Measurements from ENCODE around the gene PLEKHM3.
"Not testable (repeated sequence)": the region's sequence is repeated elsewhere in the genome, so short reads cannot be mapped to it uniquely, and the experiment has no call there.

The PLEKHM3 gene

DNA sequence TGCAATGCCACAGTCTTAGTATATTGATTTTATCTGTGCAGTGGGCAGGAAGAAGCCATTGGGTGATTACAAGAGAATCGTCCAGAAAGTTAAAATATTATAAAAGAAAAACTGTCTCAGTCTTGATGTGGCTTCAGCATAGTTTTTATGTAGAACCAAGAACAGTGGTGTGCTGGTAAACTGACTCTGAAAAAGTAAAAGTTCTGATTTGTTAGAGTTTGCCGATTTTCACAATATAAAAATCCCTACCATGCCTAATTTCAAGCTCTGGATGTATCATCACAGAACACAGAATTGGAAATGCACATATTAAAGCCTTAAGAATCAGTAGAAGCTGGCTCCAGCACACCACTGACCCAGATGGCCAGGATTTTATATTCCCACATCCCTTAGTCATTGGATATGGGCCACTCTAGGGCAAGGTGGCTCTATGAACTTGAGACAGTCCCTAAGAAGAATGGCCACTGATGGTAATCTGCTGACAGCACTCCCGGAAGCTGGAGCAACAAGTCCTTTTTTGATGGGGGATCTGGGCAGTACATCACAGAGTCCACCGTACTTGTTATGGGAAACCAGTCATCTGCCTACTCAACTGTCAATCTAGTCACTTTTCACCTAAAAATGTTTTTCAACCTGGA lies 9.3 kb upstream of the PLEKHM3 start:
- no peak for DNase-seq

DNA sequence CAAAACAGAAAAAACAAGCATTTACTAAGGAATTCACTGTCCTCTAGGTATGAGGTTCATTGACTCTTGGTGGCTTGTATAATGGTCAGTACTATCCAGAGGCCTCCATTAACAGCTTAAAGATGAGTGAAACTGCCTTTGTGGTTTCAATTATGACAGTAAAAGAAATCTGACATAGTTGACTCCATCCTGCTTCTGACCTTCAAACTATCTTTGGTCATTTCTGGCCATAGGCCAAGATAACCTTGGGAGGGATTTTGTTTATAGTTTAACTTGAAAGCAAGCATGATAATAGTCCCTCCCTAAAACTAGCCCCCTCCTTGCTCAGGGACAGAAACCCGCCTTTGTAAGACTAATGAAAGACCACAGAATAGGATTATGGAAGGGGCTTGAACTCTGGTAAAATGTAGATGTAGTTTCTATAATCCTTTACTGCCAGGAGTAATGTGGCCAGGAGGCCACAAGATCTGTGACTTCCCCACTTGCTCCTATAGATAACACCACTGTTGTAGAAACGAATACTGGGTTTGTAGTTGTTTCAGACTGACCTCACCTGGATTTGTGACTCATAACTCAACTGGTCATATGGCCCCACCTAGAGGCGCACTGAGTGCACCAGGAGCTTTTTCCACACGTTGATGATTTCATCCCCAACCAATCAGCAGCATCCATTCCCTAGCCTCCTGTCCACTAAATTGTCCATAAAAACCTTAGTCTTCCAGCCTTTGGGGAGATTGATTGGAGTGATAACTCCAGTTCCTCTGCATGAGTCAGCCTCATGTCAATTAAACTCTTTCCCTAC lies 8.6 kb upstream of the PLEKHM3 start:
- DNase-seq, result peak; percentile 32 to 42

DNA sequence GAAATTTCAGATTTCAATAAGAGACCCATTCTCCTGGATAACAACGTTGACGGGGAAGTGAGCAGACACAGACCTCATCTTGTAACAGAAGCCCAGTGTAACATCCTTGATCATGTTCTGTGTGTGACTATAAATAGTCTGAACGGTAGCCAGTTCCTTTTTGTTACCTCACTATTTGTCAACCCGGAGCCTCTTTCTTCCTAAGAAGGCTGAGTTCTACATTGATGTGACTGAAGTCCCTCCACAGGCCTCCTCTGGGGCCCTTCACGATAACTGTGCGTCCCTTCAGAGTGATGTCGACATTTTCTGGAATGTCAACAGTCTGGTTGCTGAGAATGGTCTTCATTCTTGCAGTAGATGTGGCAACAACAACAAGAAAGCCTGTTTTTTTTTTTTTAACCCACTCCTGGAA lies 6.3 kb upstream of the PLEKHM3 start:
- no peak for DNase-seq

DNA sequence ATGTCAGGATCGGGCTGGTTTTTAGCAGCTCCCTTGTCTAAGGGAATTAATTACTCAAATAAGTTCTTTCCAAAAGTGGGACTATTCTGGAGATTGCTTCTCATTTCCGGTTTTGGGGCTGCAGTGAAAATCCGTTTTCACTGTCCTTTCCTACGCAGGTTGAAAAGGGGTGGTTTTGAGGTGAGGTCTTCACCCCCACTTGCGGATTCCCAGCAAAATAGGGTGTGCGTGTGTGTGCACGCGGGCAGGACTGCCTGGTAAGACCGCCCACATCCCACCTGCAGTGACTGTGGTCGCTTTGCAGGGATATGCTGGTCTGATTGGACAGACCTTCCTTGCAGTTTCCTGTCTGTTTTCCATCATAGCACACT lies 472 bp upstream of the PLEKHM3 start:
- peak in 1 of 2 donors; percentile 13 for DNase-seq

DNA sequence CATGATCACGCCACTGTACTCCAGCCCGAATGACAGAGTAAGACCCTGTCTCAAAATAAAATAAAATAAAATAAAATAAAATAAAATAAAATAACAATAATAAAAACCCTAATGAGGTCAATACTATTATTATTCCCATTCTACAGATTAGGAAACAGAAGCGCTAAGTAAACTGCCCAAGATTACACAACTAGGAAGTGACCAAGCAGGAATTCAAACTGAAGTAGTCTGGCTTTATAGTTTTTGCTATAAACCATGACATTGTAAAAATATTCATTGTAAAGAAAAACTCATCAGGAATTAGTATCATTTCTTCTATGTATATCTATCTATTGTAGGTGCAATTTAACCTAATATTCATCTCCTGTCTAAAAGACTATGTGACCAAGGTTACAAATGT lies 1.2 kb downstream of the PLEKHM3 start:
- DNase-seq, result no peak

DNA sequence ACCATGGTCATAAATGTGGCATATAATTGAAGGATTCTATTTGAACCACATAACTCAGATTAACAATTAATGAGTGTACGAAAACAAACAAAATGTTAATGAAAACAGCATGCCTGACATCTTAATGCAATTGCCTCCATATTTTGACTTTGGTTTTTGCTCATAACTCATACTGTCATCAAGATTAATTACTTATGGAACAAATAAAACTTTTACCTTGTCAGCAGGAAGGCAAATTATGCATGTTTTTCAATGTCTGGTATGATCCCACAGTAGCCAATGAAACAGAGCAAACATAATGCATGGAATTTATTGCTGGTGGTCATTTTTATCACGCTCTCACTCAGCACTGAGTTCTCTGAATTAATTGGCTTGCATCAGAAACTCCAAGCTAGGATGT lies 5.1 kb downstream of the PLEKHM3 start:
- DNase-seq, result no peak

DNA sequence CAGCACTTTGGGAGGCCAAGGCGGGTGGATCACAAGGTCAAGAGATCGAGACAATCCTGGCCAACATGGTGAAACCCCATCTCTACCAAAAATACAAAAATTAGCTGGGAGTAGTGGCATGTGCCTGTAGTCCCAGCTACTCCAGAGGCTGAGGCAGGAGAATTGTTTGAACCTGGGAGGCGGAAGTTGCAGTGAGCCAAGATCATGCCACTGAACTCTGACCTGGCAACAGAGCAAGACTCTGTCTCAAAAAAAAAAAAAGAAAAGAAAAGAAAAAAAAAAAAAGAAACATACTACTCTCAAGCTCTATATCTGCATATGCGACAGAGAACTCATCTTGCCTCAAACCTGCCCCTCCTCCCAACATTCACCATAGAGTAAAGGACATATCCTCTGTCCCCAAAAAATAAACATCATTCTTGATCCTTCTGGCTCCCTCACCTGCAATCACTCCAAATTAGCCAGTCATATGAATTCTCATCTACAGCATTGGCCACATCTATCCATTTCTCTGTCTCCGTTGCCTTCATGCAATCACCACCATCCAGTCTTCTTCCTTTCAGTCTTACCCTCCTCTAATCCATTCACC lies 7.1 kb downstream of the PLEKHM3 start:
- not testable (repeated sequence) for DNase-seq

DNA sequence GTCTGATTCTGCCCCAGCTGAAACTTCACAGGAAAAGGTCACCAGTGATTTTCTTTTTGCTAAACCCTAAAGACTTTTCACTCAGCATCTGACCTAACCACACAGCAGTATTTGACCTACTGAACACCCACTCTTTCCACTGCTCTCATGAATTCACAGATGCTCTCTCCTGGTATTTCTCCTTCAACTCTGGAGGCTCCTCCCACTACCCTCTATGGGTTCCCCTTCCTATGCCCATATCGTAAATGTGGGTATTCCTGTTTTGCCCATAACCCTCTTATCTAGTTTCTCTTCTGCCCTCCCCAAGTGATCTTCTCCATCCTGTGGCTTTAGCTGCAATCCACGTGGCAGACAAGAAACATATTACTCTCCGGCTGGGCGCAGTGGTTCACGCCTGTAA lies 7.6 kb downstream of the PLEKHM3 start:
- no peak for DNase-seq

DNA sequence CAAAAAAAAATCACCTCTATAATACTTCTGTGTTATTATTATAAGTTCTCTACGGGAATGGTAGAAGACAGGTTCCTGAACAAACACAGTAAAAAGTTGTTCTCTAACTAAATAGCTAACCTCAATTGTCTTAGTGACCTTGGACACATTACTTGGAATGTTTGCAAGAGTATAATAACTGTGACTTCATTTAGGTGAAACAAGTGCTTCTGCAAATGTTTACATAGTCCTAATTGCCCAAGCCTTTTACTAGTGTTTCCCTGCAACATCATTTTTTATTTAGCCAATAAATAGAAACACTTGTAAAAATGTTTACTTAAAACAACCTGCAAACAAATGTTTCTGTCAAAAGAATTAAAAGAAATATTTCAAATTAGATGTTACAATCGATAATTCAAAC lies 9.9 kb downstream of the PLEKHM3 start:
- DNase-seq, result no peak

DNA sequence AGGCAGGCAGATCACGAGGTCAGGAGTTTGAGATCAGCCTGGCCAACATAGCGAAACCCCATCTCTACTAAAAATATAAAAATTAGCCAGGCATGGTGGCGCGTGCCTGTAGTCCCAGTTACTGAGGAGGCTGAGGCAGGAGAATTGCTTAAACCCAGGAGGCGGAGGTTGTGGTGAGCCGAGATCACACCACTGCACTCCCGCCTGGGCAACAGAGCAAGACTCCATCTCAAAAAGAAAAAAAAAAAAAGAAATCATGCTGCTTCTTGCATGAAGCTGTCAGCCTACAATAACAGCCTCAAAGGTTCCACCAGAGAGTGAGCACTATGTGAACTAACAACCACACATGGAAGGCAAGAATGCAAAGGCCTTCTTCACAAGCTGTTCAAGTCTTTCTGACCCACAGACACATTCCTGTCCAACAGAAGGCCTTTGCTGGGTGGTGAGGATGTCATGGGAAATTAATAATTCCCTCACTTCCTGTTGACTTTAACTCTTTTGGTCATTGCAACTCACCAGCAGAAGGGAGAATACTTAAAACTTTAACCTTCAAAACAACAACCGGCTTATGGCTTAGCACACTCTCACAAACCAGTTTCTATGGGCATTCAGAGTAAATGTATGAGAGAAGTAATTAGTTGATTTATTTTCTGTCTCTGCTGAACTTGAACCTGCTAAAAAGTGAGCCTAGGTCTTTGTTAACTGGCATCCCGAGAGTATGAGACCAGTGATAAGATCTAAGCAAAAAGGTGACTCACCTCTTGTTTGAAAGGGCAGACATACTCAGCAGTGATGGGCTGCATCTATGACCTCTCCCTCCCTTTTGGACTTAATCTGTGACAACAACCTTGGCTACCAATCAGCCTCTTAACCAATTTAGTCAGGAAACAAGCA lies 11.8 kb downstream of the PLEKHM3 start:
- DNase-seq, result no peak

DNA sequence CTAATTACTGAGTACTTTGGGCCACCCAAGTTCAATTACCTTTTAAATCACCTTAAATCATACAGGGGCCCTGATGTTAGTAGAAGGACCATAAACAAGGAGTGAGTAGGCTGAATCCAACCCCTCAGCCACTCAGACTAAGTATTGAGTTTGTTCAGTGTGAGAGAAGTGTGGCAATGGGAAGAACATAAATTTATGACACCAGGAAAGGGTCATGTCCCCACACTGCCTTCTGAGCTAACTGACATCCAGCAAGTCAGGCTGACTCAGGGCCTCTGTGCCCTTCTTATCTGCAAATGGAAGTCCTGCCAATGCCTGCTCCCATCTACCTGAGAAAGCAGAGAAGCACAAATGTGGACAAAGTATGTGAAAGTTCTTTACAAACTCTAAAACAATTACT lies 12.9 kb downstream of the PLEKHM3 start:
- DNase-seq, result no peak

DNA sequence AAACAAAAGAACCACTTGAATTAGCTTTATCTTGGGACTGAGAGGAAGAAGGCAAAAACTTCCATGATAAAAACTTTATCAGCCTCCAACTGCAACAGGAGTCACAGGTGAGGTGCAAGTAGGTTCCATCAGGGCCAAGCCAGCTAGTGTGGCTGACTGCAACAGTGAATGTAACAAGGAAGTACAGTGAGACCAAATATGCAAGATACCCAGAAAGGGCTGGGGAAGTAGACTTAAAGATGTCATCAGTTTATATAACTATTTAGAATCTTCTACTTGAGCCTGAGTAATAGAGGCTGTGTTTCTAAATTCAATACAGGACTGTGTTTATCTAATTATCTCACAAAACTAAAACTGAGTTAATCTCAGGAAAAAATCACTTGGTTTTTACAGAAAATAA lies 14.8 kb downstream of the PLEKHM3 start:
- DNase-seq, result no peak

DNA sequence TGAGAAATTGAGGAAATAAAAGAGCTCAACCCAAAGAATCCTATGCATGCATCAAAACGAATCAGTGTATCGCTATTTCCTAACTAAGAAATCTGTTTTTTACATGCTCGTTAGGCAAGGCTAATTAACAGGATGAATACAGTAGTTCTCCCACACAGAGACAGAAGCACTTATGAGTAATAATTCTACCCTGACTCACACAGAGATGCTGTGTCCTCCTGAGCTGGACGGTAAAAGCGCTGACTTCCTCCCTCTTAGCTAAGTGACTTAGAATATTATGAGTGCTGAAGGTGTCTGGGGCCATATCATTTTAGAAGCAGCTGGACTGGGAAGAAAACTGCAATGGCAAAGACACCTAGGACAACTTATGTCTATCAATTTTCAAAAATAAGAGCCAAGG lies 18.5 kb downstream of the PLEKHM3 start:
- no peak for DNase-seq

DNA sequence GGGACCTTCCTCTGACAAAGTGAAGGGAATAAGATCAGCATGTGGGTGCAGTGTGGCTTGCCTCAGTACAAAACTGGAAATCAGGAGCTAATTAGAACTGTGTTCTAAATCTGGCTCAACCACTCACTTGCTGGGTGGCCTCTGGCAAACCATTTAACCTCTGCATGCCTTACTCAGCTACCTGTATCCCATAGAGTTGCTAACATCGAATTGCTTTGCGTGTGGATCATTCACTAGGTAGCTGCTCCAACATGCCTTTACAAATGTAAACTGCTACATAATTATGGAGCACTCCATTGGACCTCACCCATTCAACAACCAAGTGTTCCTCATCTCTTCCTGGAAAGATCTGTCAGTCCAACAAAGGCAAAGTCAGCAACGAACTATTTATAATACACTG lies 19.0 kb downstream of the PLEKHM3 start:
- no peak for DNase-seq

DNA sequence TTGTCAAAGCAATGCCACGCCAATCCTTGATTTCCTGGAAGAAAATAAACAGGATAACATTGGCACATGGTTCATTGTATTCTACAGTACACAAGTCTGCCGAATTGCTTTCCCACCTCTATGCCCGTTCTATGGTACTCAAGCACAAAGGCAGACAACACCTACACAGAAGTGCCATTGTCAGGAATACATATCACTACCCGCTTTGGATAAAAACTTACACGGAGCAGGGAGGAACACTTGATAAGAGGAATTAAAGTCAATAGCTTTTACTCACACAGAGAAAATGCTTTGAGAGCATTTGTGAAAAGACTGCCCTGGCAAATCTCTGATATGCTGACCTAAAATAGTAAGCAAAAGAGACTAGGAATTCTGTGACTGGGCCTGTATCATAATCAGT lies 23.4 kb downstream of the PLEKHM3 start:
- DNase-seq, result no peak

DNA sequence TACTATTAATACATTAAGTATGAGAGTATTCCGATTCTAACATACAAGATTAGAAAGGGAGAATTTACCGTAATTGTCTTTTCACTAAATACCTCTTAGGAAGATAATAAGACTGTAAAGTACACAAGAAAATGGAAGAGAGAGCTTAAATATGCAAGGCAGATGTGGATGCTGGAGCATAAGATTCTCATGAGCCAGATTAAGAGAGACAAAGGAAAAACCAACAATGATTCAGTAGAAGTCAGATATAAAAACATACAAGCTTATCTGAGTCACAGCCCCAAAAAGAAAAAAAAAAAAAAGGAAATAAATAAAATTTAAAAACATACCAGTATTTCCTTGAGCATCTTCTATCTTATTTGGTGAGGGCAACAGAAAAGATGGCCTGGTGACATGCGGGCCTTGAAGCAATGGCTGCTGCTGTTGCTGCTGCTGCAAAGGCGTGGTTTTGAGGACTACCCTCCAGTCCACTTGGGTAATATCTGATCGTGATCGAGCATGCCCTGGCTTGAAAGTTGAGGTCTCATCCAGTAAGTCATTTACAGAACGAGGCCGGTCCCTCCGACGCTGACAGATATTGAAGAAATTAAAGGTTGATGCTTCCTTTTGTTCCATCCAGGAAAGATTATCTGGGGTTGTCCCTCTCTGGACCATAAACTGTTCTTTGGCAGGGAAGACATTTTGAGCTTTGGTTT lies 24.5 kb downstream of the PLEKHM3 start:
- no peak for DNase-seq

DNA sequence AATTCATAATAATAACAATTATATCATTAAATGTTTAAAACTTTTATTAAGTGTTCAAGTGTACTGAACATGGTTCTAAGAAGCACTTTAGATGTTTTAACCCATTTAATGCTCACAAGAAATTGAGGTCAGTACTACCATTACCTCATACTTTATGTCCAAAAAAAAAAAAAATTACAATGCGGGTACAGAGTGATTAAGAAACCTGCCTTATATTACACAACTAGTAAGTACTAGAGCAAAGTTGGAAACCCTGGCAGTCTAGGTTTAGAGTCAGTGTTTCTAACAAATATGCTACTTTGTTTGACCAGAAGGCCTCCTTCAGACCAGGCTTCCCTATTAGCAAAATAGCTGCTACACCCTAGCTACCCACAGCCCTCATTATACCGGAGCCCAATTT lies 28.5 kb downstream of the PLEKHM3 start:
- DNase-seq, result no peak

DNA sequence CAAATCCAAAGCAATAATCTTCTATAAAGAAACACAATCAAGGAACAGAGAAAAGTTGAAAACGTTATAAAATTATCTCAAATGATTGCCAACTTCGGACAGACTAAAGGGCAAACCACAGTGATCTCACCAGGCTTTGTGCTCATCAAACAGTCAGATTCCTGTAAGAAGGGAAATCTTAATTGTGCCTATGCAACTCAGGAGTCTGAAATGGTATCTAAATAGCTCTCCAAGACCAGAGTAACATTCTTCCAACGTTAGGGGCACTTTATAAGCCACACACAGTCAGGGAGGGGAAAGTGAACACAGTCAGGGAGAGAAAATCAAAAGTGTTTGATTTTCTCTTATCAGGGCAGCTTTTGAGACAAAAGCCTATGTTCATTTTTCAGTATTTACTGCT lies 29.4 kb downstream of the PLEKHM3 start:
- no peak for DNase-seq

DNA sequence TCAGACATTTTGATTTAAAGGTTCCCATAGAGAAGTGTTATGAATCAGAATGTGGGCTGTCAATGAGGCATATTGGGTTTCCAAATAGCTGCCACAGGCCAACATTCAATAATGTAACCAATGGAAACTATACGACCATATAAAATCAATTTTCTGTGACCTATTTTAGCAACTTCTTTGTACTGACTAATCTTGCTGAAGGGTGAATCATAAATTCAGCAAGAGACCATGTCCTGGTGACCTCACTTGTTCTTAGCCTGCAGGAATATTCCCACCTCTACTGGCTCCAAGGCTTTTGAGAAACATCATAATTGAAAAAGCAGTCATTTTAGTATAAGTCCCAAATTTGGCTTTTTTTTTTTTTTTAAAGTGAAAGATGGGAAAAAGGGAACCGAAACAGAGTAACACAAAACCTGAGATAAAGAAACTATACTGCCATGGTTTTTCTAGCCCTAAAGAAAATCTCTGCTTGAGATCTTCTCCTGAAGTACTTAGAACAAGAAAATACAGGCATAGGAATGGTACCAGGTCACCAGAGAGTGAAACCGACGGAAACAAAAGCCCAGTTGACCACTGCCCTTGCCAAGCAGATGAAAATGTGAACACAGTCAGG lies 32.1 kb downstream of the PLEKHM3 start:
- DNase-seq, result no peak

DNA sequence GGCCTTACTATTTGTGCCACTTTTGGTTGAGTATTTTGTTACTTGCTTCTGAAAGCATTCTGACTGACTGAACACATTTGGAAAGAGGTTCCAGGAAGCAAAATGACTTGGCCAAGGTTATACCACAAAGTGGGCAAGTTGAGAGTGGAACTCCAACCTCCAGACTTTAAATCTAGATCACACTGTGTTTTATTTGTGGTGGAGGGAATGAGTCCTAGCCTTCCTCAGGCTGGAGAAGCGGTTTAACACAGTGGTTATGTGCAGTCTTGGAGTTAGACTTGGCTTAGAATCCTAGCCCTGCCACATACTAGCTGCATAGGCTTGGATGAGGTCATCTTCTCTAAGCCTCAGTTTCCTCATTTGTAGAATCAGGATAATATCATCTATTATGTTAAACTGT lies 33.4 kb downstream of the PLEKHM3 start:
- no peak for DNase-seq

DNA sequence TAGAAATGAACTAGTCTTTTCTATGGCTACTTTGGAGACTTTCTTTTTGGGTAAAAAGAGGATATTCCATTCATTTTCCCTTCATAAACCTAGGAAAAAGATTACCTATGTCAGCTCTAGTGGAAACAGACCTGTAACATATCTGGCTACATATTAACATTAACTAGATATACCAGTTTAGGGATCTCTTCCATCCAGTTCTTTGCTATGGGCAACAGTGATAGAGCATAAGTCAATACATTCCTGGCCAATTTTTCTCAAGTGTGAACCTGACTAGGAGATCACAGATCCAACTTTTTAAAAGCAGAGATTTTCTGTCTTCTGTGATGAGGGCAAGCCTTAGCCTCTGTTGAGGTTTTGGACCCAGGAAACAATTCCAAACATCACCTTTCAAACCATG lies 34.5 kb downstream of the PLEKHM3 start:
- DNase-seq, result no peak

DNA sequence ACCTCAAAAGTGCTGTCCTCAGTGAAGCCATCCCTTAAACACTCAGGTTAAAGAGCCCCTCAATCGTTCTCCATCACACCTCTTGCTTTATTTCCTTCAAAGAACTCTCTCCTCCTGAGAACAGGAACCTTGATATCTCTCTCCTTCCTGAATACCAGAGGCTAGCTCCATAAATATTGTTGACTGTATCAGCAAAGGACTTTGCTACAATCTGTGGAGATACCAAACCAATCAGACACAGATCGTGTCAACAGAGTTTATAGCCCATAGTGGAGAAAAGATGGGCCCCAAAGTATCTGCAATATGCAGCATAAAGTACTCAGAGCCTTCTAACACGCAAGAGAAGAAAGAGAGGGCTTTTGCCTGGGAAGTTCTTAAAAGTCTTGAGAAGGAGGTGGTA lies 36.4 kb downstream of the PLEKHM3 start:
- no peak for DNase-seq
